ENCODE data around the gene MEGF11.

Gene MEGF11

DNA sequence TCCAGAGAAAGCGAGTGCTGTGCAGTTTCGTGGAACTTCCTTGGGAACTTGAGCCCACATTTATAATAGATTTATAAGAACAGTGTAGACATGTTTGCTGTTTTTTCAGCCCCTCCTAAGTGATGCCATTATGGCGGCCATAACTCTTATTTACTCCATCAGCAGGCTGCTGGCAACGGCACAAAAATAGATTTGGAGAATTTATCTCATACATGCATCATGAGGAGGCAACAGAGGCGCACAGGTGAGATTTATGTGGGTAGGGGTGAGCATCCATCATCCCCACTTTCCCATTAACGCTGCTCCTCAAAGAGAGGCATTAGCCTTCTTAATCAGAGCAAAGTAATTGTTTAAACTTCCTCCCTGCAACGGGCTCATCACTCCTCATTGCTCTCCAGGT, 201.7 kb downstream of the MEGF11 start:
- no peaks in the 10 kb centered on the region for H3K36me3 ChIP-seq (ENCODE audit: insufficient read depth, low read length)
- H3K27me3 ChIP-seq (ENCODE audit: control insufficient read depth in 1 of 2, insufficient read depth in 2 of 2, low read length in 2 of 2): no peaks in the 10 kb centered on the region
- no peaks in the 10 kb centered on the region for H3K9me3 ChIP-seq (ENCODE audit: low read length)
- H3K4me1 ChIP-seq (ENCODE audit: insufficient read depth, low read length): no peaks in the 10 kb centered on the region
- H3K27ac ChIP-seq (ENCODE audit: low read depth, low read length): no peak overlapping the region
- no peak overlapping the region for H3K9ac ChIP-seq (ENCODE audit: low read length)
- H3K4me3 ChIP-seq (ENCODE audit: low read depth in 1 of 2, low read length in 2 of 2): no peak overlapping the region

DNA sequence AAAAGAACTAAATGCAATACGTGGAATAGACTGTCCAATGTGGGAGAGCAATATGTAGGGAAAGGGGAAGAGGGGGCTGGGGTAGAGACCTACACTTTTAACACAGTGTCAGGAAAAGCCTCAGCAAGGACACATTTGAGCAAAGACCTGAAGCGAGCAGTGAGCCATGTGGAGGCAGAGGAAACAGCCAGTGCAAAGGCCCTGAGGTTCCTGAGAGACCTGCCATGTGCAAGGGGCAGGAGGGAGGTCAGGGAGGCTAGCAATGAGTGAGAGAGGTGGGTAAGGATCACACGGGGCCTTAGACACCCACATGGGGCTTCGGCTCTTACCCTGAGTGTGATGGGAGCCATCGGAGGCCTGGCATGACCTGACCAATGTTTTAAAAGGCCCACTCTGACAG, 203.3 kb downstream of the MEGF11 start:
- Histone ChIP-seq H3K4me1 (ENCODE audit: insufficient read depth, low read length) (no peaks in the 10 kb centered on the region), H3K27me3 (ENCODE audit: control insufficient read depth in 1 of 2, insufficient read depth in 2 of 2, low read length in 2 of 2) (no peaks in the 10 kb centered on the region), H3K27ac (ENCODE audit: low read depth, low read length) (no peak overlapping the region), H3K9me3 (ENCODE audit: low read length) (no peaks in the 10 kb centered on the region), H3K36me3 (ENCODE audit: insufficient read depth, low read length) (no peaks in the 10 kb centered on the region), H3K4me3 (ENCODE audit: low read depth in 1 of 2, low read length in 2 of 2) (no peak overlapping the region), H3K9ac (ENCODE audit: low read length) (no peak overlapping the region)

DNA sequence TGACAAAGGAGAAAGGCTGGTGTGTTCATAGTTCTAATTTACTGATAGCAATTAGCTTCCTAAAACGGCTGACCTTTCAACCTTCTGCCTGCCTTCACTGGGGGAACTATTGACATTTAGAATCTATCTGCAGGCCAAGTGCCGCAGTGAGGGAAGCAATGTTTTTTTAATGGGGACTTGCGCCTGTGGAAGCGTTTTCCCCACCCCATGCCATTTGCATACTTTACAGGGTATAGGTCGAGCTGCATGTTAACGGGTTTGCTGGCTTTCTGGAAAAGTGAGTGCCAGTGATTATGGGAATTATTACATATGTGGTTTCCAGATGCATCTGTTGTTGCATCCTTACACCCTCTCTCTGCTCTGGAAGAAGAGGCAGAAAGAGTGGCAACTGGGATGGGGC, 204.2 kb downstream of the MEGF11 start:
- Histone ChIP-seq H3K9ac (ENCODE audit: low read length) (no peak overlapping the region), H3K36me3 (ENCODE audit: insufficient read depth, low read length) (no peaks in the 10 kb centered on the region), H3K4me3 (ENCODE audit: low read depth in 1 of 2, low read length in 2 of 2) (no peak overlapping the region), H3K9me3 (ENCODE audit: low read length) (no peaks in the 10 kb centered on the region), H3K27me3 (ENCODE audit: control insufficient read depth in 1 of 2, insufficient read depth in 2 of 2, low read length in 2 of 2) (no peaks in the 10 kb centered on the region), H3K27ac (ENCODE audit: low read depth, low read length) (no peak overlapping the region), H3K4me1 (ENCODE audit: insufficient read depth, low read length) (no peaks in the 10 kb centered on the region)

DNA sequence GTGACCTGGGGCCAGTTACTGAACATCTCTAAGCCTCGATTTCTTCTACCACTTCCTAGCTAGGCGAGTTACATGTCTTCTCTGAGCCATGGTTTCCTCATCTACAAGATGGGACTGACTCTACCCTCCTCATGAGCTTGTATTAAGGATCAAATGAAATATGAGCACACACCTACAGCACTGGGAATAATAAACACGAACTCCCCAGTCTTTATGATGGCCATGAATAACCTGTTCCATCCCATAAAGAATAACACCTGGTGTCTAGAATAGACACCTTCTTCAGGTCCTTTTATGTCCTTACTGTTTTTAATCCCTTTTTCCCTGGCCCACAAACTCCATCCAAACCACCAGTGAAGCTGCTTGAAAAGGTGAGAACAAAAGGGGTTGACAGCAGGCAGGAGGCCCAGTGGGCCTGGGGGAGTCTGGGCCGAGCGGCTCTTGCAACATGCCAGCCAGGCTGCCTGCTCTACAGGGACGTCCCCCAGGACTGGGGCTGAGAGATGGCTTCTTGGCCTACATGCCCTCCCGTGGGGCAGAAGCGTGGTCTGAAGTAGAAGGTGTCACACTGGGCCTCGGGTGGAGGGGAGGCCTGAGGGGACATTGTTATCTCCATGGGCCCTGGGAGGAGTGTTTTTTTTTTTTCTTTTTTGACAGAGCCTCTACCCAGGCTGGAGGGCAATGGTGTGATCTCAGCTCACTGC, 206.1 kb downstream of the MEGF11 start:
- Histone ChIP-seq H3K9ac (ENCODE audit: low read length) (no peak overlapping the region), H3K36me3 (ENCODE audit: insufficient read depth, low read length) (no peaks in the 10 kb centered on the region), H3K9me3 (ENCODE audit: low read length) (no peaks in the 10 kb centered on the region), H3K4me1 (ENCODE audit: insufficient read depth, low read length) (no peaks in the 10 kb centered on the region), H3K27ac (ENCODE audit: low read depth, low read length) (no peak overlapping the region), H3K4me3 (ENCODE audit: low read depth in 1 of 2, low read length in 2 of 2) (no peak overlapping the region), H3K27me3 (ENCODE audit: control insufficient read depth in 1 of 2, insufficient read depth in 2 of 2, low read length in 2 of 2) (no peaks in the 10 kb centered on the region)

DNA sequence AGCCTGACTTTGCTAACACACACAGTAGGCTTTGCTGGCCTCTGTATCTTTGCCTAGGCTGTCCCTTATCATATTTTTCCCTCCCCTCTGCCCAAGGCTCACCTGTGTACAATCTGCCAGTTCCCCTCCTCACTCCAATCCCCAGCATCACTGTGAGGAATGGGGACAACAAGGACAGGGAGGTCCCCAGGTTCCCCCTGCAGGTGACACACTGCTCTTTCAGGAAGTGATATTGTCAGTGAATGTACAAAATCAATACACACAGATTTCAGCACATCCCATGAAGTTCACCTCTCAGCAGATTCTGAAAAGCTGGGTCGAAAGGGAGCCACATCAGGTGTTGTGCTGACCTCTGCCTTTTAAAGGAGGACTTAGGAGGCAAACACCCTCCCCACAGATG, 206.8 kb downstream of the MEGF11 start:
- Histone ChIP-seq H3K36me3 (ENCODE audit: insufficient read depth, low read length) (no peaks in the 10 kb centered on the region), H3K4me1 (ENCODE audit: insufficient read depth, low read length) (no peaks in the 10 kb centered on the region), H3K27me3 (ENCODE audit: control insufficient read depth in 1 of 2, insufficient read depth in 2 of 2, low read length in 2 of 2) (peaks cover 0 to 3% of the 10 kb centered on the region in 2 donors), H3K4me3 (ENCODE audit: low read depth in 1 of 2, low read length in 2 of 2) (no peak overlapping the region), H3K9me3 (ENCODE audit: low read length) (no peaks in the 10 kb centered on the region), H3K27ac (ENCODE audit: low read depth, low read length) (no peak overlapping the region), H3K9ac (ENCODE audit: low read length) (no peak overlapping the region)

DNA sequence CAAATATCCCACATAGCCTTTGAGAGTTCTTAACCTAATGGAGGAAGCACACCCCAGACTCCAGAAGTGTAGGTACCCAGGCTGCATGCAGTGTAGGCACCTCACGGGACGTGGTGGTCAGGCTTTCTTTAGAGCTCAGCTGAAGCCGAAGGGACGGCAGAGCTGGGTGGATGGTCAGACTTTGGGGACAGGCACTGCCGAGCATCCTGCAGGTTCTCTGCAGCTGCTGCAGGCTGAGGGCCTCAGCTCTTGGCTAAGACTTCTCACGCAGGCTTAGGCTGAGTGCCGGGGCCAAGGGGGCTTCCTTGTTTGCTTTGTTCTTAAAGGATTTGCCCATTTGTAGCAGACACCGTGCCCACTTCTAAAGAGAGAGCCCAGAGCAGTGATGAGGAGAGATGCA, 207.2 kb downstream of the MEGF11 start:
- H3K27me3 ChIP-seq (ENCODE audit: control insufficient read depth in 1 of 2, insufficient read depth in 2 of 2, low read length in 2 of 2): peaks cover 0 to 3% of the 10 kb centered on the region in 2 donors
- no peaks in the 10 kb centered on the region for H3K9me3 ChIP-seq (ENCODE audit: low read length)
- no peak overlapping the region for H3K9ac ChIP-seq (ENCODE audit: low read length)
- H3K27ac ChIP-seq (ENCODE audit: low read depth, low read length): no peak overlapping the region
- H3K4me3 ChIP-seq (ENCODE audit: low read depth in 1 of 2, low read length in 2 of 2): no peak overlapping the region
- no peaks in the 10 kb centered on the region for H3K4me1 ChIP-seq (ENCODE audit: insufficient read depth, low read length)
- no peaks in the 10 kb centered on the region for H3K36me3 ChIP-seq (ENCODE audit: insufficient read depth, low read length)

DNA sequence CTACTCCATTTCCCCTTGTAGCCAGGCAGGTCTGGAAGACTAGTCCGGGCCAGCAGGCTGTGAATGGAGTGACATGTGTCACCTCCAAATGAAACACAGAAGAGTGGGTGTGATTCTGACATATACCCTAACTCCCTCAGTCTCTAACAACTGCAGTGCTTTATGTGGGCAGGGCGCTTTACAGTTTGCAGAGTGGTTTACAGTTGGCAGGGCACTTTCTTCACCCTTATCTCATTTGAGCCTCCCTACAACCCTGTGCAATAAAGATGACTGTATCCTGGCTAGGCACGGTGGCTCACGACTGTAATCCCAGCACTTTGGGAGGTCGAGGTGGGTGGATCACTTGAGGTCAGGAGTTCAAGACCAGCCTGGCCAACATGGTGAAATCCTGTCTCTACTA, 208.0 kb downstream of the MEGF11 start:
- H3K9me3 ChIP-seq (ENCODE audit: low read length): no peaks in the 10 kb centered on the region

DNA sequence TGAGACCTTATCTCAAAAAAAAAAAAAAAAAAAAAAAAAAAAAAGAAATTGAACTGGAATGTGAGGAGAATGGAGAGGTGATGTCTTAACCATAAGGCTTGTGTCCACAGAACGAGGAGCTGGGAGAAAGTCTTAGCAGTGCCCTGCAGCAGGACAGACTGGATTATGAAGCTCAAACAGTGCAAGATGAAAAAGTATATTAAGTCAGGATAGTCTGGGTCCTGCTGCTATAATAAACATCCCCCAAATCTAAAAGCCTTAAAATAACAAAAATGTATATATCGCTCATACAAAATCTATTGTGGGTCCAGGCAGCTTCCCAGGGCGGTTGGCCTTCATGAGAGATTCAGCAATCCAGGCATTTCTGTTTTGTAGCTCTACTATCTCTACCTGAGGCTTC, 208.7 kb downstream of the MEGF11 start:
- H3K27ac ChIP-seq (ENCODE audit: low read depth, low read length): no peak overlapping the region

More for the DNA sequence above, 208.0 kb downstream of the MEGF11 start:
- no peaks in the 10 kb centered on the region for H3K4me1 ChIP-seq (ENCODE audit: insufficient read depth, low read length)
- H3K4me3 ChIP-seq (ENCODE audit: low read depth in 1 of 2, low read length in 2 of 2): no peak overlapping the region
- H3K27me3 ChIP-seq (ENCODE audit: control insufficient read depth in 1 of 2, insufficient read depth in 2 of 2, low read length in 2 of 2): peaks cover 1 to 3% of the 10 kb centered on the region in 2 donors
- H3K9ac ChIP-seq (ENCODE audit: low read length): no peak overlapping the region
- no peaks in the 10 kb centered on the region for H3K36me3 ChIP-seq (ENCODE audit: insufficient read depth, low read length)
- no peak overlapping the region for H3K27ac ChIP-seq (ENCODE audit: low read depth, low read length)

DNA sequence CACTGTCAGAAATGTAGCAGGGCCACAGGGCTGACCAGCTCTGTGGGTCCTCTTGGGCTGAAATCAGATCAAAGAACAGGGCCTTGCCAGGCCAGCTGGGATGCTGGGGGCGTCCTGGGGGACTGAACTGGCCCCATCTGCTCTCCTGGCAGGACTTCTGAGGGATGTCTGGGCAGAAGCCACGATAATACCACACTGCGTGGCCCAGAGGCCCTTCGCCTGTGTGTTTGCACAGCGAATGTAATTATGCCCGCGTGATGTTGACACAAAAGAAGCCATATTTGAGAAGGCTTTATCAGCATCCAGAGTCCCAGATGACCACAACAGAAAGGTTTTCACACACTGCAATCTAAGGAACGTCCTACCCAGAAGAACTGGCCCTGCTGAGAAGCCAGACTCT, 210.3 kb downstream of the MEGF11 start:
- Histone ChIP-seq H3K4me3 (ENCODE audit: low read depth in 1 of 2, low read length in 2 of 2) (no peak overlapping the region), H3K9me3 (ENCODE audit: low read length) (no peaks in the 10 kb centered on the region), H3K4me1 (ENCODE audit: insufficient read depth, low read length) (no peaks in the 10 kb centered on the region), H3K9ac (ENCODE audit: low read length) (no peak overlapping the region), H3K27ac (ENCODE audit: low read depth, low read length) (no peak overlapping the region), H3K36me3 (ENCODE audit: insufficient read depth, low read length) (no peaks in the 10 kb centered on the region), H3K27me3 (ENCODE audit: control insufficient read depth in 1 of 2, insufficient read depth in 2 of 2, low read length in 2 of 2) (peaks cover 9 to 21% of the 10 kb centered on the region in 2 donors)

More for the DNA sequence above, 208.7 kb downstream of the MEGF11 start:
- Histone ChIP-seq H3K27me3 (ENCODE audit: control insufficient read depth in 1 of 2, insufficient read depth in 2 of 2, low read length in 2 of 2) (peaks cover 8% of the 10 kb centered on the region in 2 donors), H3K4me1 (ENCODE audit: insufficient read depth, low read length) (no peaks in the 10 kb centered on the region), H3K36me3 (ENCODE audit: insufficient read depth, low read length) (no peaks in the 10 kb centered on the region), H3K9me3 (ENCODE audit: low read length) (no peaks in the 10 kb centered on the region), H3K9ac (ENCODE audit: low read length) (no peak overlapping the region), H3K4me3 (ENCODE audit: low read depth in 1 of 2, low read length in 2 of 2) (no peak overlapping the region)

DNA sequence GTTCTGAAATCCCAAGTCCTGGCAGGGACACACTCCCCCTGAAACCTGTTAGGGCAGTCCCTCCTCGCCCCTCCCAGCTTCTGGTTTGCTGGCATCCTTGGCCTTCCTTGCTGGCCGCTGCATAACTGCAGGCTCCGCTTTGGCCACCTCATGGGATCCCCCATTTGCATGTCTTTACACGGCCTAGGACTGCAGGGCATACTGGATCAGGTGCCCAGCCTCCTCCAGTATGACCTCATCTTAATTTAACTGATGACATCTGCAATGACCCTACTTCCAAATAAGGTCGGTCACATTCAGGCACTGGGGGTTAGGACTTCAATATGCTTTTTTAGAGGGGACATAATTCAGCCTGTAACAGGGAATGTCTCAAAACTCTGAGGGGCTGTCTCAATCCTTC, 210.9 kb downstream of the MEGF11 start:
- peaks cover 10 to 27% of the 10 kb centered on the region in 2 donors for H3K27me3 ChIP-seq (ENCODE audit: control insufficient read depth in 1 of 2, insufficient read depth in 2 of 2, low read length in 2 of 2)
- no peak overlapping the region for H3K27ac ChIP-seq (ENCODE audit: low read depth, low read length)
- no peak overlapping the region for H3K9ac ChIP-seq (ENCODE audit: low read length)
- H3K9me3 ChIP-seq (ENCODE audit: low read length): no peaks in the 10 kb centered on the region
- no peak overlapping the region for H3K4me3 ChIP-seq (ENCODE audit: low read depth in 1 of 2, low read length in 2 of 2)
- no peaks in the 10 kb centered on the region for H3K4me1 ChIP-seq (ENCODE audit: insufficient read depth, low read length)
- no peaks in the 10 kb centered on the region for H3K36me3 ChIP-seq (ENCODE audit: insufficient read depth, low read length)

DNA sequence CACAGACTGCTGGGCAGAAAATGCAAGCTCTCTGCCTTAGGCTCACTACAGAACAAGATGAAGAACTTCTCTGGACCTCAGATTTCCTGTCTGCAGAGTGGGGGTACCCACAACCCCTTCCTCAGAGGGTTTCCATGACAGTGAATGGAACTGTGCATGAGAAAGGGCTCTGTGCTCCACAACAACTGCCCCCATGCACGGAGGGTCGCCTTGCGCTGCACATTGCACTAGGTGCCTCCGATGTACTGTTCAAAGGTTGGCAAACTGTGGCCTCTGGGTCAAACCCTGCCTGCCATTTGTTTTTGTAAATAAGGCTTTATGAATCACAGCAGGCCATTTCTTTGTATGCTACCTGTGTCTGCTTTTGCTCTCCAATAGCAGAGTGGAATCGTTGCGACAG, 212.3 kb downstream of the MEGF11 start:
- H3K4me1 ChIP-seq (ENCODE audit: insufficient read depth, low read length): no peaks in the 10 kb centered on the region
- H3K36me3 ChIP-seq (ENCODE audit: insufficient read depth, low read length): no peaks in the 10 kb centered on the region
- no peak overlapping the region for H3K4me3 ChIP-seq (ENCODE audit: low read depth in 1 of 2, low read length in 2 of 2)
- no peak overlapping the region for H3K9ac ChIP-seq (ENCODE audit: low read length)
- no peak overlapping the region for H3K27ac ChIP-seq (ENCODE audit: low read depth, low read length)
- peaks cover 24 to 37% of the 10 kb centered on the region in 2 donors for H3K27me3 ChIP-seq (ENCODE audit: control insufficient read depth in 1 of 2, insufficient read depth in 2 of 2, low read length in 2 of 2)
- no peaks in the 10 kb centered on the region for H3K9me3 ChIP-seq (ENCODE audit: low read length)

DNA sequence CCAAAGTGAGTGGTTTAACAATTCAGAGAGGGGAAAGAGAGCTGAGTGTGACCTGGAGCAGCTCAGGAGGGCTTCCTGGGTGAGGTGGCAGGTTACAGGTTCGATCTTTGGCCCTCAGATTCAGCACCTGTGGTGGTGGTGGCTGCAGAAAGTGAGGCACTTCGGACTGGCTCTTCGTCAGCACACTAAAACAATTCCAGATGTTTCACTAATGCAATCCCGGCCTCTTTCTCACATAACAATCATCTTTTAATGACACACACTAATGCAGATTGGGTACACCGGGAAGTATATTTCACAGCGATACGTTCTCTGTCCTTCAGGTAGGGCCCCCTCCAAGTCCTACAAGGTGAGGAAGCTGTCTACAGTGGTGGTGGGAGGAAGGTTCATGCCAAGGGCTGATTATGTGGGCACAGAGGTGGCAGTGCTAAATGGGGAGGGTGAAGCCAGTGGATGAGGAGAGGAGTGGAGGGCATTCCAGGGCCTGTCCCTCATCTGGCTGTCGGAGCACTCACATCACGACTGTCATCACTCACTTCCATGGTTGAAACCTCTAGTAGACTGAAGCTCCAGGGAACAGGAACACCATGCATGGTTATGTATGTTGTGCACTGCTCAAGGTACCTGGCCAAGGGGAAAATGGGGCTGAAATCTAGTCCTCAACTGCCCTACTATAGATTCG, 213.2 kb downstream of the MEGF11 start:
- Histone ChIP-seq H3K9me3 (ENCODE audit: low read length) (no peaks in the 10 kb centered on the region), H3K4me1 (ENCODE audit: insufficient read depth, low read length) (no peaks in the 10 kb centered on the region), H3K27me3 (ENCODE audit: control insufficient read depth in 1 of 2, insufficient read depth in 2 of 2, low read length in 2 of 2) (peaks cover 24 to 37% of the 10 kb centered on the region in 2 donors), H3K9ac (ENCODE audit: low read length) (no peak overlapping the region), H3K4me3 (ENCODE audit: low read depth in 1 of 2, low read length in 2 of 2) (no peak overlapping the region), H3K36me3 (ENCODE audit: insufficient read depth, low read length) (no peaks in the 10 kb centered on the region), H3K27ac (ENCODE audit: low read depth, low read length) (no peak overlapping the region)

All from muscle layer of colon (tissue), 2 donors.